ENCODE measurements around the gene SCD5. TPM values are rescaled to one million over a fixed set of nuclear protein-coding genes. Genes with fewer than 3 reads are reported as not detected.

Gene SCD5
- total RNA-seq, 4 donors from 2014 or later, result 6.2 to 9.2 (median 7.1) TPM

- TF ChIP-seq, protein P1, sequence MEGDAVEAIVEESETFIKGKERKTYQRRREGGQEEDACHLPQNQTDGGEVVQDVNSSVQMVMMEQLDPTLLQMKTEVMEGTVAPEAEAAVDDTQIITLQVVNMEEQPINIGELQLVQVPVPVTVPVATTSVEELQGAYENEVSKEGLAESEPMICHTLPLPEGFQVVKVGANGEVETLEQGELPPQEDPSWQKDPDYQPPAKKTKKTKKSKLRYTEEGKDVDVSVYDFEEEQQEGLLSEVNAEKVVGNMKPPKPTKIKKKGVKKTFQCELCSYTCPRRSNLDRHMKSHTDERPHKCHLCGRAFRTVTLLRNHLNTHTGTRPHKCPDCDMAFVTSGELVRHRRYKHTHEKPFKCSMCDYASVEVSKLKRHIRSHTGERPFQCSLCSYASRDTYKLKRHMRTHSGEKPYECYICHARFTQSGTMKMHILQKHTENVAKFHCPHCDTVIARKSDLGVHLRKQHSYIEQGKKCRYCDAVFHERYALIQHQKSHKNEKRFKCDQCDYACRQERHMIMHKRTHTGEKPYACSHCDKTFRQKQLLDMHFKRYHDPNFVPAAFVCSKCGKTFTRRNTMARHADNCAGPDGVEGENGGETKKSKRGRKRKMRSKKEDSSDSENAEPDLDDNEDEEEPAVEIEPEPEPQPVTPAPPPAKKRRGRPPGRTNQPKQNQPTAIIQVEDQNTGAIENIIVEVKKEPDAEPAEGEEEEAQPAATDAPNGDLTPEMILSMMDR (IDR thresholded peaks at IDR 0.05; ENCODE audit: low read depth), result no peak
These were observed 213.7 kb downstream of the SCD5 start for GRCh38 chr4:82584931-82585330.

DNA sequence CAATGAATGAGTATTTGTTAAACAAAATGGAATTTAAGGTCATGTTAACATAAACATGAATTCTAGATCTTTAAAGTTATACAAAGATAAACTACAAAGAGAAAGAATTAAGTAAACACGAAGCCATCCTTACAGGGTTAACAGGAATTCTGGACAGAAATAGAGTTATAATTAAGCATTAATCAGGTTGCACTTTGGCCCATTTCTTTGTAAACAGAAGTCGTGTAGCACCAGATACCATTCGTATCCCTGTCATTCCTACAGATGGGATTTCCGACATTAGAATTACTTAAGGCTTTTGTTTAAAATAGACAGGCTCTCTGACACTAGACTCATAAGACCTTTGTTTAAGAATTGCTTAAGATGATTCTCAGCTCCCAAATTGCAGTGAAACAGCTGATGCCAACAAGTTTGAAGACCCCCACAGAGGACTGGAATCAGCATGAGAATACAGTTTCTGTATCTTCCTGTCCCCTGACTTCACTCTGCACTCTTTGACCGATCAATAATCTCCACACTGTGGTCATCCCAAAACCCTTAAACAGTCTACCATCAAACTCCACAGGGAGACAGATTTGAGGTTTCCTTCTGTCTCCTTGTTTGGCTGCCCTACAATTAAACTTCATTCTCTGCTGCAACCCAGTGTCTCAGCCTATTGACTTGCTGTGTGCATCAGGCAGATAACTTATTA, 214.6 kb downstream of the SCD5 start:
- TF ChIP-seq, protein P1 (IDR thresholded peaks at IDR 0.05; ENCODE audit: low read depth), result no peak

- TF ChIP-seq, protein P1 (IDR thresholded peaks at IDR 0.05; ENCODE audit: low read depth), result no peak
These were observed 218.7 kb downstream of the SCD5 start for GRCh38 chr4:82579932-82580331.

Small RNA genes lying within 50 kb of the gene (small RNA-seq; reads per million reads assigned to genes)
- not detected for gene MIR575

Other genes with a start within 250 kb of the SCD5 start
- gene TMEM150C, start 236.8 kb downstream of the SCD5 start, total RNA-seq, result 10 to 100 TPM; 24.6 to 39.9 (median 34.8) TPM
- gene SEC31A, start 92.4 kb upstream of the SCD5 start, total RNA-seq, result 100 to 1,000 TPM; 178 to 276 (median 203) TPM
- gene THAP9, start 101.9 kb upstream of the SCD5 start, total RNA-seq, result 1 to 10 TPM; 2.1 to 9.0 (median 3.9) TPM
- gene LIN54, start 212.0 kb upstream of the SCD5 start, total RNA-seq, result 10 to 100 TPM in 1 of 4 donors, 1 to 10 TPM in 3; 6.6 to 12.9 (median 9.9) TPM
- gene COPS4, start 236.4 kb upstream of the SCD5 start, total RNA-seq, result 10 to 100 TPM; 34.3 to 71.3 (median 60.1) TPM

Data from subcutaneous adipose tissue (tissue), 4 donors.